ENCODE measurements around the gene TAPBPL.
"Not testable (repeated sequence)": the region's sequence is repeated elsewhere in the genome, so short reads cannot be mapped to it uniquely, and the experiment has no call there.

The TAPBPL gene
- total RNA-seq: 45.4 to 68.3 reads per million in 2 donors

DNA sequence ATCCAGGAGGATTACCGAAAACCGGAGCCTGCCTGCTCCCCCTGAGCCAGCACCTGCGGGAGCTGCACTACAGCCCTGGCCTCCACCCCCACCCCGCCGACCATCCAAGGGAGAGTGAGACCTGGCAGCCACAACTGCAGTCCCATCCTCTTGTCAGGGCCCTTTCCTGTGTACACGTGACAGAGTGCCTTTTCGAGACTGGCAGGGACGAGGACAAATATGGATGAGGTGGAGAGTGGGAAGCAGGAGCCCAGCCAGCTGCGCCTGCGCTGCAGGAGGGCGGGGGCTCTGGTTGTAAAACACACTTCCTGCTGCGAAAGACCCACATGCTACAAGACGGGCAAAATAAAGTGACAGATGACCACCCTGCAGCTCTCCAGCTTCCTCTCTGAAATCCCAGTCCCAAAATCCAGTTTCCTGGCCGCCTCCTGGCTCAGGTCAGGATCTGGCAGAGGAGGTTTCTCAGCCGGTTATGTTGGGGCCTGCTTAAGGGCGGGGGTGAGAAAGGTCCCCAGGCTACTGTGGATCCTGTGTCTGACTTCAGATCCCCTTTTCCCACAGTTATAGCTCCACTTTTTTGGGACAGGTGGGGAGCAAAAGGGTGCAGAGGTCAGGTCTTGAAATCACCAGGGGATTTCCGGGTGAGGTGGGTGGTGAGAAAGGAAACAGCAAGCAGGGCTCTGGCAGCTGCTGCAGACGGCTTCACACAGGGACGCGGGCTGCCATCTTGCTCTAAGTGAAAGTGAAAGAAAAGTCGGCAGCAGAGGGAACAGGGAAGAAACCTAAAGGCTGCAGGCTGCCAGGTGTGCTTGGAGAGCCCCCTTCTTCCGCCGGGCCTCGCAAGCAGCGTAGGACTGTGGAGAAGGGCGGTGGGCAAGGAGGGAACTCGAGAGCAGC lies at the start of gene TAPBPL:
Gene TAPBPL (plus strand): TSS at position 695 of the 897 bp plus-strand sequence. CDS start 207 bp downstream, outside the sequence.
- peak; percentile 32 for DNase-seq

GRCh38 chr12:6404390-6404789 lies 47.5 kb upstream of the TAPBPL start:
- DNase-seq: no peak

- DNase-seq: no peak
Measured at GRCh38 chr12:6405963-6406362, 45.9 kb upstream of the TAPBPL start.

DNA sequence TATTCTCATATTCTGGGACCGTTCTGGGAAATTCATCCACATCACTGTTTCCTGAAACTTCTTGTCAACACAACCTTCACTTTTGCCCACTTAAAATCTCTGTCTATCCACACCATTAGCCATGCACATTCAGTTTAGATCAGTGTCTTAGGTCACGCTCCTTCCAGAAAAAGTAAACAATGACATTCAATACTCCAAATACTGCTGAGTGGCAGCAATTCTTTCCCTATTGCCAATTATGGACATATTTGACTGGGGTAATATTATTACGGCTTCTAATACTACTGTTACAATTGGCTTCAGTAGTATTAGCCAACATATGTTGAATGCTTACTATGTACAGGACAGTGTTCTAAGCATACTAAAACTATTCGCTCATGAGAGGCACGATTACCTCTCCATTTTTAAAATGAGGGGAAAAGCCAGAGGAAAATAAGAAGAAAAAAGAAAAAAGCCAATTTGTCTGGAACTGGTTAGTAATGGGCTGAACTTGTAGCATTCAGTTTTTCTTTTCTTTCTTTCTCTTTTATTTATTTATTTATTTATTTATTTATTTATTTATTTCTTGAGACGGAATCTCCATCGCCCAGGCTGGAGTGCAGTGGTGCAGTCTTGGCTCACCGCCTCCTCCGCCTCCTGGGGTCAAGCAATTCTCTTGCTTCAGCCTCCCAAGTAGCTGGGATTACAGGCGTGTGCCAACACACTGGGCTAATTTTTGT lies 44.4 kb upstream of the TAPBPL start:
- no peak for DNase-seq

- DNase-seq: no peak
Measured at GRCh38 chr12:6416596-6416995, 35.2 kb upstream of the TAPBPL start.

GRCh38 chr12:6418796-6419195 lies 33.0 kb upstream of the TAPBPL start:
- no peak for DNase-seq

GRCh38 chr12:6420364-6420763 lies 31.5 kb upstream of the TAPBPL start:
- DNase-seq: no peak

- DNase-seq: no peak
Measured at GRCh38 chr12:6423267-6424007, 28.4 kb upstream of the TAPBPL start.

DNA sequence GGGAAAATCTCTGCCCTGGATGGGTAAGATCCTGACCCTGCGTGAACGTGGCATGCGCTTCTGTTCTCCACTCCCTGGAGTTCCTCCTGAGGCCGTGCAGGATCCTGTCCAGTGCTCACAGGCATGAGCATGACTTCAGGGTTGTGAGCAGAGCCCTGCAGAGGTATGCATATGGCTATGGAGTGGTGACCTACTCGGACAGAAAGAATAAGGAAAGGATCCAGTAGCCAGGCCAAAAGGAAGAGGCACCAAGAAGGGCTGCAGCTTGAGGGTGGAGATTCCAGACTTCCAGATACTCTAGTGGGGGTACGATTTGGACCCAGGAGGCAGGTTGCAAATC lies 27.9 kb upstream of the TAPBPL start:
- no peak for DNase-seq

GRCh38 chr12:6424866-6425265 lies 27.0 kb upstream of the TAPBPL start:
- no peak for DNase-seq

DNA sequence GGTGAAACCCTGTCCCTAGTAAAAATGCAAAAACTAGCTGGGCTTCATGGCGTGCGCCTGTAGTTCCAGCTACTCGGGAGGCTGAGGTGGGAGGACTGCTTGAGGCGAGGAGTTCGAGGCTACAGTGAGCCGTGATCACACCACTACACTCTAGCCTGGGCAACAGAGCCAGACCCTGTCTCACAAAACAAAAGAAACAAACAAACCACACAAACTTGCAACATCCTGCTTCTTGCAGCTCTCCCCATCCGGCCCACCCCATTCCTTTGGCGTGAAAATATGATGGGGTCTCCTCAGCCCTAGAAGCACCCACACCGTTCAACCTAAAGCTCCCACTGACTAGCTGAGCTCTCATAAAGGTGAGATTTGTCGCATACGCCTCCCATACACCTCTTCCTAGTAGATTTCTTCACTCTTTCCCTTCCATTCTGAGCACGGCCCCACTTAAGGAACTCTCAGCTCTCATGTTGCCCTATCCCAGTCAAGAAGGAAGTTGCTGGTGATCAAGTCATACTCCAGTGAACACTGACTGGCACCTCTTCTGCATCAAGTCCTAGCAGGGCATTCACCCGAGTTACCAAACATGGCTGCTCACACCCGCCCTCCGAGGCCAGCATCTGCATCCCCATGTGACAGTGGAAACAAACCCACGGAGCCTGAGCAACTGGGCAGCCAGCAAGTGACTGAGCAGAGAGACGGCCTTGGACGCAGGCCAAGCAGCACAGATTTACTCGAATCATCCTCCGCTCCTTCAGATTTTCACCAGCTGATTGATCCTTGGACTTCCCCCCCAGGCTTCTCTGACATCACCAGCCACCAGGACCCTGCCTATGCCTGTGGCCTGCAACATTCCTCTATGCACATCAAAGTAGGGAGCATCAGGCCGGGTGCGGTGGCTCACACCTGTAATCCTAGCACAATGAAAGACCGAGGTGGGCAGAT lies 26.0 kb upstream of the TAPBPL start:
- DNase-seq: no peak

GRCh38 chr12:6426882-6427671 lies 24.8 kb upstream of the TAPBPL start:
- DNase-seq: no peak

GRCh38 chr12:6427796-6428195 lies 24.0 kb upstream of the TAPBPL start:
- DNase-seq: not testable (repeated sequence)

GRCh38 chr12:6428326-6428725 lies 23.5 kb upstream of the TAPBPL start:
- no peak for DNase-seq

DNA sequence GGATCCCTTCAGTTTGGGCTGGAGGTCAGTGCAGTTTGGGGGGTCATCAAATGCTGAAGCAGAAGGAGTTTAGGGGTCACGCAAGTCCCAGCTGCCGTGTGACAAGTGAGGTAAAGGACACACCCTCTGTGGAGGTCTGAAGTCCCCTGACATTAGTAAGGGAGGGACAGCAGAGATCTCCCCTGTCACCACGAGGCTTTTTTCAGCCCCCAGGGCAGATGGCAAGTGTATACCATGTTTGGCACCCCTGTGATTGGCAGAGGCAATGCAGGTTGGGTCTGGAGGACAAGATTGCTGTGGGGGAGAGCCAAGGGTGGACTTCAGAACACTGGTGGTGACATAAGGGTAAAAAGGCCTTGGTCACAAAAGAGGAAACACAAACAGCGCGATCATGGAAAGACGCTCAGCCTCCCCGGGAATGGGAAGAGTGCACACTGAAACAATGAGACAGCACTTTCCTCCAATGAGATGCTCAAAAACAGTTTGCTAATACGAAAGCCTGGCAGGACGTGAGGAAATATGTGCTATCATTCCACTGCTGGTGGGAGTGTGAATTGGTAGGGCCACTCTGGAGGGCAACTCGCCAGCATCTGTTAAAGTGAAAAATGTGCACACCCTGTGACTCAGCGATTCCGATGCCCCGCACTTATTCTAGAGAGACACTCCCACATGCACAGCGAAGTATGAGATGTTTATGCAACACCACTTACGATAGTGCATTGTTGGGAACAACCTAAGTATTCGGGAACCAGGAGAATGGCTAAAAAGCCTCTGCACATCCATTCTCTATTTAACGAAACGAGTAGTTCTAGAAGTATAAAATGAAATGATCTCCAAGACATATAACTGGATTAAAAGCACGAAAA lies 21.5 kb upstream of the TAPBPL start:
- DNase-seq: no peak

DNA sequence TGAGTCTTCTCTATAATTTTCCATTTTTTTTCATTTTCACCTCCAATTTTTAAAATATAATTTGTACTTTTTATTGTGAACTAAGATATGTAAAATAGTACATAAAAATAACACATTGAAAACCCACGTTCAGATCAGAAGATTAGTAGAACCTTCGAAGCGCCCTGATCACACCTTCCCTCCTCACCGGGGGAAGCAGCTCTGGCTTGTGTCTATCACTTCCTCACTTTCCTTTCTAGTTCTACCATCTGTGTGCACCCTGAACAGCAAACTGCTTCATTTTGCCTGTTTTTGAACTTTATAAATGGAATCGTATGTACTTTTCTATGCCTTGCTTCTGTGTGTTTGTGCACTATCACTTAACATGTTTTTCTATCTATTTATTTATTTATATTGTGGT lies 18.9 kb upstream of the TAPBPL start:
- DNase-seq: no peak

DNA sequence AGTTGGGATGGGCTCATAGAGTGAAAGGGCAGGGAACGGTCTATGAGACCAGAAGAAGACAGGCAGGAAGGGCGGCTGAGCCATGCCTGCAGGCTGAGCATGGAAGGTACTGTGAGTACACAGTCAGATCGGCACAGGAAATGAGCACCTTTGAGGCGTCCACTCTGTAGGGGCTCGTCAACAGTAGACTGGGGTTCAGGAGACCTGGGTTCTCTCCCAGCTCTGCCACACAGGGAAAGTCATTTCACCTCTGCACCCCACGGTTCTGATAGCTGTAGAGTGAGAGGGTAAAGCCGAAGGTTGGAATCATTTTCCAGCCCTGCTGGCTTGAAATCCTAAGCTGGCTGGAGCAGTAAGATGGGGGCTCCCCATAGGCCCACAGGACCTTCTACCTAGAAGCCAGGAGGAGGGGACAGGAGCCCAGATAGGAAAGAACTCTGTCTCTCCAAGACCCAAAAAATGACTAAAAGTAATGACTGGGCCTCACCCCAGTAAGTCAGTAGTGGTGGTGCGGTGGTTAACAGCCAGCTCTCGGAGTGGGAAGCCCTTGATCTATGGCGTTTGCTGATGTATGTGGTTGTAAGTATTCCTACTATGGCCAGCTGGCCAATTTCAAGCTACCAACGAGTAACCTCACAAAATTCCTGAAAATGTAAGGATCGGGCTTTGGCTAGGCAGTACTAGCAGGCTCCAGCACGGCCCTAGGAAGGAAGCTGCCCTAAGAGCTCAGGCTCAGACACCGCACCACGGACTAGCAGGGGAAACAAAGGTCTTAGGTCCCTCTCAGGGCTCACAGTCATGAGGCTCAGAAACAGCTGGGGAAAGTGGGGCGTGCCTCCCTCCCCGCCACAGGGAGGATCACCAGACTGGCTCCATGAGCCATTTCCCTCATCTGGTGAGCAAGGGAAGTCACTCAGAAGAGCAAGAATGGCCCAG lies 17.4 kb upstream of the TAPBPL start:
- DNase-seq: no peak

DNA sequence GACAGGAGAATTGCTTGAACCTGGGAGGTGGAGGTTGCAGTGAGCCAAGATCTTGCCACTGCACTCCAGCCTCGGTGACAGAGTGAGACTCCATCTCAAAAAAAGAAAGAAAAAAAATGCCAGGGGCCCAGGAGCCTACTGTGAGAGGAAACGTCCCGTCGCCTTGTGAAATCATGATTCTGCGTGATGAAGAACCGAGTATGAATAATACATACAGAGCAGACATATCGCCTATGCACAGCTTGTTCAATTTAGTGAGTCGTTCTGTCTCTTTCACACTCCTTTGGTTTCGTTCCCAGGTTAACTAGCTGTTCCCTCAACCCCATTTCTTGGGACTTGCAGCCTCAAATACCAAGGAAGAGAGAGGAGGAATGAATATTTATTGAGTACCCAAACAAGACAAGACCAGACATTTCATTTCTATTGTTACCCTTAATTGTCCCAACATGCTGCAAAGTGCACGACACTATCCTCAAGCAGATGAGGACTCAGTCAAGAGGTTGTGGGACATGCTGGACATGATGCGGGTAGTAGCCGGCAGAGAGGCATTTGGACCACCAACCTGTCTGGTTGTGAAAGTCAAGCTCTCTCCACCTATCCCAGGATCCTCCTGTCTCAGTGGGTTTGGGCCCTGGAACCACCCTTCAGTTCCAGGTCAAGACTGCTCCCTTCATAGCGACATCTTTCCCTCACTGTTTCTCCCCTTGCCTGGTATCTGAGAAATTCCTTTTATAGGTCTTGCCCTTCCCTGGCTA lies 15.7 kb upstream of the TAPBPL start:
- DNase-seq: no peak
